GM23338 (cell line): ENCODE measurements around the gene ACTG1. TPM values are rescaled to one million over a fixed set of nuclear protein-coding genes. Genes with fewer than 3 reads are reported as not detected.

ENCODE experiments used
- ATAC-seq: fragments of 200-7000 bp; cut with Tn5 transposase; 3 replicates; pipeline ENCODE4 v1.9.1; 2020
- DNase-seq: peaks from one replicate; pipeline ENCODE4 v3.0.0-alpha.2; 2015; ENCODE audit warnings: low spot score
- H2AFZ ChIP-seq: fragments of 200-600 bp; sonication (generic); 2 replicates; pipeline ENCODE4 v1.8.0; 2016; ENCODE audit warnings: antibody characterized with exemption, mild to moderate bottlenecking, moderate library complexity
- H3F3A ChIP-seq: fragments of 200-600 bp; sonication (generic); replicated peaks from 2 replicates; pipeline ENCODE4 v1.8.0; 2017; ENCODE audit warnings: antibody characterized with exemption, mixed run types, low read depth
- H3K27ac ChIP-seq: fragments of 200-600 bp; sonication (generic); 2 replicates; pipeline ENCODE4 v1.6.1; 2016; ENCODE audit warnings: low read depth
- H3K27me3 ChIP-seq: fragments of 200-600 bp; sonication (generic); 2 replicates; pipeline ENCODE4 v1.8.0; 2016; ENCODE audit warnings: mild to moderate bottlenecking, mixed run types, moderate library complexity; ENCODE audit not compliant: insufficient read depth
- H3K36me3 ChIP-seq: fragments of 200-600 bp; sonication (generic); 2 replicates; pipeline ENCODE4 v1.8.0; 2016; ENCODE audit warnings: mild to moderate bottlenecking; ENCODE audit not compliant: insufficient read depth
- H3K4me1 ChIP-seq: fragments of 200-600 bp; sonication (generic); 2 replicates; pipeline ENCODE4 v1.8.0; 2016; ENCODE audit warnings: mild to moderate bottlenecking, moderate library complexity; ENCODE audit not compliant: insufficient read depth
- H3K4me2 ChIP-seq: fragments of 200-600 bp; sonication (generic); 2 replicates; pipeline ENCODE4 v1.7.1; 2017; ENCODE audit warnings: mixed run types
- H3K4me3 ChIP-seq: fragments of 200-600 bp; sonication (generic); 2 replicates; pipeline ENCODE4 v1.6.1; 2016; ENCODE audit warnings: mixed run types
- H3K79me2 ChIP-seq: fragments of 200-600 bp; sonication (generic); replicated peaks from 2 replicates; pipeline ENCODE4 v1.8.0; 2017; ENCODE audit warnings: mild to moderate bottlenecking; ENCODE audit not compliant: insufficient read depth
- H3K9me2 ChIP-seq: fragments of 200-600 bp; sonication (generic); 2 replicates; pipeline ENCODE4 v1.8.0; 2017; ENCODE audit not compliant: insufficient read depth
- H4K20me1 ChIP-seq: fragments of 200-600 bp; sonication (generic); replicated peaks from 2 replicates; pipeline ENCODE4 v1.8.0; 2017; ENCODE audit warnings: mild to moderate bottlenecking; ENCODE audit not compliant: insufficient read depth
- H3K27ac Mint-ChIP-seq: 2 replicates; pipeline ENCODE4 v1.8.0; 2020; ENCODE audit warnings: inconsistent platforms, mild to moderate bottlenecking, moderate library complexity, mixed read lengths
- H3K27me3 Mint-ChIP-seq: 3 replicates; pipeline ENCODE4 v1.8.0; 2022; ENCODE audit warnings: low read depth, mild to moderate bottlenecking, moderate library complexity, mixed read lengths, inconsistent platforms; ENCODE audit not compliant: insufficient read depth, poor library complexity
- H3K36me3 Mint-ChIP-seq: 3 replicates; pipeline ENCODE4 v1.8.0; 2021; ENCODE audit warnings: low read depth, mild to moderate bottlenecking, inconsistent platforms, moderate library complexity, mixed read lengths
- H3K4me1 Mint-ChIP-seq: 3 replicates; pipeline ENCODE4 v1.8.0; 2020; ENCODE audit warnings: mild to moderate bottlenecking, inconsistent platforms, mixed read lengths
- H3K4me3 Mint-ChIP-seq: 3 replicates; pipeline ENCODE4 v1.8.0; 2021; ENCODE audit warnings: moderate library complexity, mild to moderate bottlenecking, inconsistent platforms, mixed read lengths
- H3K9me3 Mint-ChIP-seq: 3 replicates; pipeline ENCODE4 v1.8.0; 2020; ENCODE audit warnings: moderate library complexity, mild to moderate bottlenecking, inconsistent platforms, mixed read lengths
- CREB1 ChIP-seq: fragments of 250-450 bp; sonication (Bioruptor Pico); IDR thresholded peaks from 2 replicates; pipeline ENCODE4 v1.5.0; 2020; ENCODE audit warnings: low read depth, mild to moderate bottlenecking, moderate library complexity
- CTCF ChIP-seq, 2 experiments: fragments of 200-600 bp in 1 of 2; sonication (generic) in 1 of 2; conservative IDR thresholded peaks; 2 replicates each; pipeline versions ENCODE4 v1.5.1 to v1.6.1; 2016 to 2017; ENCODE audit warnings: antibody characterized with exemption in 2 of 2, low read depth in 2 of 2, mild to moderate bottlenecking in 2 of 2, moderate library complexity in 1 of 2
- ETS1 ChIP-seq: IDR thresholded peaks from 2 replicates; pipeline ENCODE4 v1.6.1; 2016; ENCODE audit warnings: antibody characterized with exemption
- EZH2phosphoT487 ChIP-seq: fragments of 200-600 bp; sonication (generic); IDR thresholded peaks from one replicate; pipeline ENCODE4 v1.8.1; 2018; ENCODE audit warnings: antibody characterized with exemption; ENCODE audit not compliant: unreplicated experiment
- NANOG ChIP-seq: IDR thresholded peaks from 2 replicates; pipeline ENCODE4 v1.6.1; 2016; ENCODE audit warnings: antibody characterized with exemption, borderline replicate concordance
- STAT1 ChIP-seq: IDR thresholded peaks from one replicate; pipeline ENCODE4 v1.6.1; 2016; ENCODE audit warnings: antibody characterized with exemption; ENCODE audit not compliant: unreplicated experiment
- ZNF114 ChIP-seq: fragments of 250-450 bp; sonication (Bioruptor Pico); IDR thresholded peaks from 2 replicates; pipeline ENCODE4 v1.5.0; 2020; ENCODE audit warnings: mild to moderate bottlenecking, moderate library complexity
- polyA plus RNA-seq: library from polyadenylated mRNA; unstranded; fragments of >200 nt; fragmentation: Nextera tagmentation; extraction: Ambion mirVana; gene quantifications from 2 replicates; pipeline ENCODE4 v1.2.1, GENCODE V29; 2016
- total RNA-seq: library from RNA; depleted of rRNA; stranded (reverse); fragments of >200 nt; shearing (Covaris generic); gene quantifications from 2 replicates; pipeline ENCODE4 v1.2.3, GENCODE V29; 2014

ACTG1 gene
- total and polyA plus RNA-seq, 2 experiments from 2014 or later, result 1,867 to 4,739 TPM

DNA sequence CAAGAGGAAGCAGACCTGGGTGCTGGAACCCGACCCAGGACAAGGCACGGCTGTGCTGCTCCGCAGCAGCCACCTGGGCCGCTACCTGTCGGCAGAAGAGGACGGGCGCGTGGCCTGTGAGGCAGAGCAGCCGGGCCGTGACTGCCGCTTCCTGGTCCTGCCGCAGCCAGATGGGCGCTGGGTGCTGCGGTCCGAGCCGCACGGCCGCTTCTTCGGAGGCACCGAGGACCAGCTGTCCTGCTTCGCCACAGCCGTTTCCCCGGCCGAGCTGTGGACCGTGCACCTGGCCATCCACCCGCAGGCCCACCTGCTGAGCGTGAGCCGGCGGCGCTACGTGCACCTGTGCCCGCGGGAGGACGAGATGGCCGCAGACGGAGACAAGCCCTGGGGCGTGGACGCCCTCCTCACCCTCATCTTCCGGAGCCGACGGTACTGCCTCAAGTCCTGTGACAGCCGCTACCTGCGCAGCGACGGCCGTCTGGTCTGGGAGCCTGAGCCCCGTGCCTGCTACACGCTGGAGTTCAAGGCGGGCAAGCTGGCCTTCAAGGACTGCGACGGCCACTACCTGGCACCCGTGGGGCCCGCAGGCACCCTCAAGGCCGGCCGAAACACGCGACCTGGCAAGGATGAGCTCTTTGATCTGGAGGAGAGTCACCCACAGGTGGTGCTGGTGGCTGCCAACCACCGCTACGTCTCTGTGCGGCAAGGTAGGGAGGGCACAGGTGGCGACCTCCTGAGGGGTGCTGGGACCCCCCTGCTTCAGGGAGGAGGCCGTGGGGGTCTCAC is 16.2 kb upstream of the ACTG1 start:
- Histone ChIP-seq H3K36me3 (no peaks in the 10 kb centered on the region), H3K27me3 (peaks cover 9% of the 10 kb centered on the region; the same call in 1 of the 2 replicates), H4K20me1 (no peaks in the 10 kb centered on the region), H2AFZ (no peak overlapping the region), H3K4me2 (no peak overlapping the region), H3K9me2 (0 out of 2 replicates have a peak, but pooled peaks cover 4% of the 10 kb centered on the region), H3F3A (no peaks in the 10 kb centered on the region), H3K27ac (no peak overlapping the region), H3K4me3 (no peak overlapping the region), H3K4me1 (no peaks in the 10 kb centered on the region), H3K79me2 (no peaks in the 10 kb centered on the region)
- TF ChIP-seq CREB1 (CRISPR knock-in tag), result no peak
- TF ChIP-seq STAT1, result no peak
- TF ChIP-seq EZH2phosphoT487, result no peak
- DNase-seq (no peak), ATAC-seq (peak; percentile 9)
- Mint-ChIP-seq H3K27ac (no peak overlapping the region), H3K9me3 (no peaks in the 10 kb centered on the region), H3K27me3 (peaks cover 23% of the 10 kb centered on the region), H3K4me3 (no peak overlapping the region), H3K4me1 (no peaks in the 10 kb centered on the region), H3K36me3 (no peaks in the 10 kb centered on the region)

DNA sequence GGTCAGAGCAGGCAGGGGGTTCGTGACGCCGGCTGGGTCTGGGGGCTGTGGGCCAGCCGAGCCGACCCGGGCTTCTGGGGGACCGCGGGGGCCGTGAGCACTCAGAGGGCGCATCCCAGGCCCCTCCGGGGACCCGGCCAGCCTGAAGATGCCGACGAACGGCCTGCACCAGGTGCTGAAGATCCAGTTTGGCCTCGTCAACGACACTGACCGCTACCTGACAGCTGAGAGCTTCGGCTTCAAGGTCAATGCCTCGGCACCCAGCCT is 15.7 kb upstream of the ACTG1 start:
- H3K4me1 ChIP-seq, result no peaks in the 10 kb centered on the region
- Mint-ChIP-seq H3K27me3 (peaks cover 19% of the 10 kb centered on the region), H3K4me3 (no peak overlapping the region), H3K36me3 (no peaks in the 10 kb centered on the region), H3K4me1 (no peaks in the 10 kb centered on the region; the same call in 2 of the 3 replicates), H3K9me3 (no peaks in the 10 kb centered on the region), H3K27ac (no peak overlapping the region)
- H2AFZ ChIP-seq, result no peak overlapping the region
- ATAC-seq, result no peak
- H3K27ac ChIP-seq, result no peak overlapping the region
- no peaks in the 10 kb centered on the region for H3K36me3 ChIP-seq
- H3F3A ChIP-seq, result no peaks in the 10 kb centered on the region
- H4K20me1 ChIP-seq, result no peaks in the 10 kb centered on the region
- TF ChIP-seq CTCF (conservative IDR thresholded peaks at IDR 0.05; ENCODE audit: low read depth in 2 of 2) (no peak), NANOG (no peak)
- no peak for DNase-seq
- H3K9me2 ChIP-seq, result 0 out of 2 replicates have a peak, but pooled peaks cover 4% of the 10 kb centered on the region
- peaks cover 6% of the 10 kb centered on the region; the same call in 1 of the 2 replicates for H3K27me3 ChIP-seq
- H3K4me3 ChIP-seq, result no peak overlapping the region
- no peak overlapping the region for H3K4me2 ChIP-seq
- no peaks in the 10 kb centered on the region for H3K79me2 ChIP-seq

GRCh38 chr17:81527591-81528383 is 15.2 kb upstream of the ACTG1 start, which contains the start of gene FSCN2:
FSCN2 (plus strand) TSS chr17:81528377; CDS start chr17:81528532, 155 bp downstream.
- ATAC-seq, result peak; percentile 21
- Histone ChIP-seq H3K36me3 (no peaks in the 10 kb centered on the region), H3K4me1 (no peaks in the 10 kb centered on the region), H3K79me2 (no peaks in the 10 kb centered on the region), H3K4me2 (no peak within 1 kb of the TSS), H3K27ac (no peak within 1 kb of the TSS), H3K9me2 (0 out of 2 replicates have a peak, but pooled peaks cover 4% of the 10 kb centered on the region), H3F3A (no peaks in the 10 kb centered on the region), H3K27me3 (0 out of 2 replicates have a peak, but pooled peaks cover under 1% of the 10 kb centered on the region), H3K4me3 (no peak within 1 kb of the TSS), H2AFZ (no peak within 1 kb of the TSS), H4K20me1 (no peaks in the 10 kb centered on the region)
- Mint-ChIP-seq H3K4me3 (no peak within 1 kb of the TSS), H3K4me1 (no peaks in the 10 kb centered on the region; the same call in 2 of the 3 replicates), H3K36me3 (no peaks in the 10 kb centered on the region), H3K27me3 (peaks cover 18% of the 10 kb centered on the region), H3K27ac (no peak within 1 kb of the TSS), H3K9me3 (no peaks in the 10 kb centered on the region)
- DNase-seq, result no peak
- TF ChIP-seq ETS1 (no peak), STAT1 (no peak), ZNF114 (CRISPR knock-in tag) (no peak)
